NCI-H2196 (cell line): ENCODE results near the gene SLC25A6.
"Not testable (repeated sequence)": the region's sequence is repeated elsewhere in the genome, so short reads cannot be mapped to it uniquely, and the experiment has no call there.

ENCODE experiments used
- DNase-seq: peaks from one replicate; lab custom pipeline; 2025; ENCODE audit not compliant: unreplicated experiment; lab: John Stamatoyannopoulos, UW

Gene SLC25A6

DNA sequence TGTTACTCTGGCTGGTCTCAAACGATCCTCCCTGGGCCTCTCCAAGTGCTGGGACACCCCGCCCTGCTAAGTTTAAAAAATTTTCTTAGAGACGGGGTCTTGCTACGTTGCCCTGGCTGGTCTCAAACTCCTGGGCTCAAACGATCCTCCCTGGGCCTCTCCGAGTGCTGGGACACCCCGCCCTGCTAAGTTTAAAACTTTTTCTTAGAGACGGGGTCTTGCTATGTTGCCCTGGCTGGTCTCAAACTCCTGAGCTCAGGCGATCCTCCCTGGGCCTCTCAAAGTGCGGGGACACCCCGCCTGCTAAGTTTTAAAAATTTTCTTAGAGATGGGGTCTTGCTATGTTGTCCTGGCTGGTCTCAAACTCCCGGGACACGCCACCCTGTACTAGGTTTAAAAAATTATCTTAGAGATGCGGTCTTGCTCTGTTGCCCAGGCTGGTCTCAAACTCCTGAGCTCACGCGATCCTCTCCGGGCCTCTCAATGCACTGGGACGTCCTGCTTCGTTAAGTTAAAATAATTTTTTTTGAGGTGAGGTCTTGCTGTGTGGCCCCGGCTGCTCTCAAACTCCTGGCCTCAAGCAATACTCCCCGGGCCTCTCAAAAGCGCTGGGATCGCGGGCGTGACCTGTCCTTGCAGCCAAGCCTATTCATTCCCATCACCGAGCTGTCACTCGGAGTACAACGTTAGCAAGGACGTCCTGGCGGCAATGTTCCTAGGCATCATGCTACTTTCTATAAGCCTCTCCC is 1.1 kb downstream of the SLC25A6 start:
- DNase-seq: no peak

DNA sequence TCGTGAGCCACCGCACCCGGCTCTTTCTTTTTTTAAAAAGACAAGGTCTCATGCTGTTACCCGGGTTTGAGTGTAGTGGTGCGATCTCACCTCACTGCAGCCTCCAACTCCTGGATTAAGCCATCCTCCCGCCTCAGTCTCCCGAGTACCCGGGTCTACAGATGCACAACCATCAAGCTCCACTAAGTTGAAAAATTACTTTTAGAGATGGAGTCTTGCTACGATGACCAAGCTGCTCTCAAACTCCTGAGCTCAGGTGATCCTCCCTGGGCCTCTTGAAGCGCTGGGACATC is 2.0 kb downstream of the SLC25A6 start:
- DNase-seq: no peak

DNA sequence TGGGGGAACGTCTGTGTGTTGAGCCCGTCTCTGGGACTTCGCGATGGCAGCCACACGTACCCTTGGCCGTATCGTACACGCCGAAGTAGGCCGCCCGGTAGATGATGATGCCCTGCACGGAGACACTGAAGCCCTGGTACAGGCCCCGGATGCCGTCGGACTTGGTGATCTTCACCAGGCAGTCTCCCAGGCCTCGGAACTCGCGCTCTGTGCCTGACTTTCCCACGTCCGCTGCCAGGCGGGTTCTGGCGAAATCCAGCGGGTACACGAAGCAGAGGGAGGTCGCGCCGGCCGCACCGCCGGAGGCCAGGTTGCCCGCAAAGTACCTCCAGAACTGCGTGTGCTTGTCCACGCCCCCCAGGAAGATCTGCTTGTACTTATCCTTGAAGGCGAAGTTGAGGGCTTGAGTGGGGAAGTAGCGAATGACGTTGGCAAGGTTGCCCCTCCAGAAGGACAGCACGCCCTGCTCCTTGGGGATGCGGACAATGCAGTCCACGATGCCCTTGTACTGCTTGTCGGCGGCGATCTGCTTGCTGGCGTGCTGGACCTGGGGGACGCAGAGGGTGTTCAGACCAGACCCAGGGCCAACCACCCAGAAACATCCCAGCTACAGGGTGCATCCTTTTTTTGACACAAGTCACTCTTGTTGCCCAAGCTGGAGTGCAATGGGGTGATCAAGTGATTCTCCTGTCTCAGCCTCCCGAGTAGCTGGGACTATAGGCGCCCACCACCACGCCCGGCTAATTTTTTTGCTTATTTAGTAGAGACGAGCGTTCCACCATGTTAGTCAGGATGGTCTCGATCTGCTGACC is 2.5 kb downstream of the SLC25A6 start:
- no peak for DNase-seq

DNA sequence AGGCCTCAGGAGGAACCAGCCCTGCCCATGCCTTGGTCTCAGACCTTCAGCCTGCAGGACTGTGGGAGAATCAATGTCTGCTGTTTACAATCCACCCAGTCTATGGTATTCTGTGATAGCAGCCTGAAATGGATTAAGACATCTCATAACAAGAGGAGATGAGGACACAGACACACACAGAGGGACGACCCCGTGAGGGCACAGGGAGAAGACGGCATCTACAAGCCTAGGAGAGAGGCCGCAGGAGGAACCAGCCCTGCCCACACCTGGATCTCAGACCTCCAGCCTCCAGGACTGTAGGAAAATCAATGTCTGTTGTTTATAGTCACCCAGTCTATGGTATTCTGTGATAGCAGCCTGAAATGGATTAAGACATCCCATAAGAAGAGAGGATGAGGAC is 3.3 kb downstream of the SLC25A6 start:
- DNase-seq: no peak

DNA sequence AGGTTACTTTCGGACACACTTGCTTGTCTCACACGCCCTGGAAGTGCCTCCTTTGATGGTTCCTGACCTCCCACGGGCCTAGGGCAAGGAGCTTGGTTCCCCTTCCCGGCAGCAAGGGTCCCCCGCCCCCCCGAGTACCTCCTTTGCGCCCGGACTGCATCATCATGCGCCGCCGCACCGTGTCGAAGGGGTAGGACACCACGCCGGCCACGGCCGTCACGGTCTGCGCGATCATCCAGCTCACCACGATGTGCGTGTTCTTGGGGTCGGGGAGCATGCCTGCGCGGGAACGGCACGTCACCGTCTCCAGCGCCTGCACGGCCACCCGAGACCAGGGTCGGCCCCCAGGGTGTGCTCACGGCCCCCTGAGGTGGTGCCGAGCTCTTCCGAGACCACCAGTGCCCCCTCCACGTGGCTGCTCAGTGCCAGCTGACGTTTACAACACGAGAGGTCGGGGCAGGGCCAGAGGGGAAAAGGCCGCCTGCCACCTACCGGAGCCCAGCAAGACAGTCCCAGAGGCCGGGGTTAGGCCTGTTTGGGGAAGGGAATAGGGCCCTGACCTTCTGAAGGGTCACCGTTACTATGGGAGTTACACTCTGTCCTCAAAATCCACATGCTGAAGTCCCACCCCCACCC is 4.7 kb downstream of the SLC25A6 start:
- no peak for DNase-seq

DNA sequence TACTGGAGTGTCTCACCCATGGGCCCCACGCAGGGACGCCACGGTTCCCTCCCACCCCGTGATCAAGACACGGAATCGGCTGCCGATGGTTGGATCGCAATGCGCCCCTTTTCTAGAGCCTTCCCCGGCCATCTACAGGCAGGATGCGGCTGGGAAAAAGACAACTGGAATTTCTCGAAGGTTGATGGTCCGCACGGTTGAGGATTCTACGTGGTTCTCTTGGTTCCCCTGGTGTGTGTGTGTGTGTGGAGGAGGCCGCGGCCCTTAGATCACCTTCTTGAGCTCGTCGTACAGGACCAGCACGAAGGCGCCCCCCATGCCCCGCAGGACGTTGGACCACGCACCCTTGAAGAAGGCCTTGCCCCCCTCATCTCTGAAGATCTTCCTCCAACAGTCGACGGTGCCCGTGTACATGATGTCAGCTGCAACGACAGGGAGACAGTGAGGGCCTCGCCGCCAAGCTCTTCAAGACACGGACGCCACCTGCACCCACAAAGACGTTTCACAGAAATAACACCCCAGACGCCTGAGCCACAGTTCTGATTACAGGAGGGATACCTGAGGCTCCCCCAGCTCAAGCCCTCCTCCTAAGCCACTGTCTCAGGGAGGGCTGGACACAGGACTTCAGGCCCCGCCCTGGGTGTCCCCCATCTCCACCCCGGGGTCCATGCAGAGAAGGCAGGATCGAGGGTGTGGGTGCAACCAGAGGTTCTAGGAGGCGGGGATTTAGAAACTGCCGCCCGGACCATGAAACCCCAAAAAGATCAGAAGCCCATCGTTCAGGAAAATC is 5.4 kb downstream of the SLC25A6 start:
- DNase-seq: no peak

DNA sequence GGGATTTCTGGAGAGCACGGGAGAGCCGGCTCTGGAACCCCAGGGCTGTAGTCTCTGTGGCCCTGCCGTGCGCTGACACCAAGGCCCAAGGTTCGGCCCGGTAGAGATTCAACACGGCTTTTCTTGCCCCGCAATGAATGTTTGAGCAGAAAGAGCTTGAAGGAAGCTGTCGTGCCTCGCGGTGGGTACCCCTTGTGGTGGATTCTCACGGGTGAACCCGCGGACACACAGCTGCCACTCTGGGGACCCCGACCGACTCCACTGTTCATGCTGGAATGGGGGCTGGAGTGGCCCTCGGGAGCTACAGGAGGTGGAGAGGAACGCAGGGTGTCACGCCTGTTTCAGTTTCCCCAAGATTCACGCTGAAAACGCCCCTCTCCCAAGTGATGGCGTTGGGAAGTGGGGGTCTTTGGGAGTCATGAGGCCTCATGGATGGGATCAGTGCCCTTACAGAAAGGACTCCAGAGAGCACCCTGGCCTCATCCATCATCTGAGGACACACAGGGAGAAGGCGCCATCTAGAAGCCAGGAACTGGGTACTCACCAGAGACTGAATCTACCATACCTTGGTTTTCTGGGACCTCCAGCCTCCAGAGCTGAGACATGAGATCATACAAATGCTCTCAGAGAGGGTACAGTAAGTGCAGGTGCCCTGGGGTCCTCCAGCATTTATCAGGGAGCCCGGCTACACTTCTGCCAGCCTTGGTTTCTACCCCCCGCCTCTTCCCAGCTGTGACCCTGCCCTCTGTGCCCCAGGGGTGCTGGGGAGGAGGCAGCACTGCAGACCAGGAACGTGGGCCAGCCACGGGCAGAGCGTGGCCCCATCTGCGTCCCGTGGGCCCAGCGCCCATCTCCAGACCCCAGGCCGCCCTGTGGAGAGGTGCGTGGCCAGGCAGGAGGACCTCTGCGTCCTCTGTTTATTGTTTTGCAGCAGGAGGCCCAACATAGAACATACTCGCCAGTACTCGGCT is 6.4 kb downstream of the SLC25A6 start:
- DNase-seq: no peak

DNA sequence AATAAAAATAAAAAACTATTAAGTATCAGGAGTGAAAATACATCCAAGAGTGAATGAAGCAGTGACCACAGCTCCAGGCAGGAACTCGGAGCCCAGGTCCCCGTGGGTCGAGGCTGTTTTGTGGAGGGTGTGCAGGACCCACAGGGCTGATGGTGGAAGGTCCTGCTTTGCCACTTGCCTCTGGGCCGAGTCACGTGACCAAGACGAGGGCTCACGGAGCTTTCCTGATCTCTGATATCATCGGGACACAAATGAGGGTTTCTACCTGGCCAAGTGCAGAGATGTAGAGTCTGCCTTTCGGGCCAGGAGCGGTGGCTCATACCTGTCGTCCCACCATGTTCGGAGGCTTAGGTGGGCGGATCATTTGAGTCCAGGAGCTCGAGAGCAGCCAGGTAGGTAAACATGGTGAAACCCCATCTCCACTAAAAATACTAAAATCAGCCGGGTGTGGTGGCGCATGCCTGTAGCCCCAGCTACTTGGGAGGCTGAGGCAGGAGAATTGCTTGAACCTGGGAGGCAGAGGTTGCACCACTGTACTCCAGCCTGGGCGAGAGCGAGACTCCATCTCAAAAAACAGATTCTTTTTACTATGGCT is 7.2 kb downstream of the SLC25A6 start:
- no peak for DNase-seq

DNA sequence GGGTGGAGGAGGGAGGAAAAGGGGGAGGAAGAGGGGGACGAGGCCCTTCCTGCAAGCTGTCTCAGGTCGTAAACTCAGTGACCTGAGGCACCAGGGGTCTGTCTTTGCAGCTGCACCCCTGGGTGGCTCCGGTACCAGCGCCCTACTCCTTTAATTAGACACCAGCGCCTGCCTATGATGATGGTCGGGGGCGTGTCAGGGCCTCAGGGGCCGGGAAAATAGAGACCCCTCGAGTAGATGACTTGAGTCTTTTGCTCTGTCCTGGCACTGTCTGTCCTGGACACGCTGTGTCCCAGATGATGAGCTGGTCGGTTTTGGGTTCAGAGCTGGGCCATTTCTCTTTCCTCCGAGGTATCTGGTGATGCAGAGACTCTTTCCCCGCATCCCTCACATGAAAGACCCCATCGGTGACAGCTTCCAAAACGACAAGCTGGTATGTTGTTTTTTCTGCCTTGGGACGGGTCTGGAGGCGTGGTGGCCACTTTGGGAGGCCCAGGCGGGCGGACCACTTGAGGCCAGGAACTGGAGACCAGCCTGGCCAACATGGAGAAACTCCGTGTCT is 11.2 kb downstream of the SLC25A6 start:
- no peak for DNase-seq

DNA sequence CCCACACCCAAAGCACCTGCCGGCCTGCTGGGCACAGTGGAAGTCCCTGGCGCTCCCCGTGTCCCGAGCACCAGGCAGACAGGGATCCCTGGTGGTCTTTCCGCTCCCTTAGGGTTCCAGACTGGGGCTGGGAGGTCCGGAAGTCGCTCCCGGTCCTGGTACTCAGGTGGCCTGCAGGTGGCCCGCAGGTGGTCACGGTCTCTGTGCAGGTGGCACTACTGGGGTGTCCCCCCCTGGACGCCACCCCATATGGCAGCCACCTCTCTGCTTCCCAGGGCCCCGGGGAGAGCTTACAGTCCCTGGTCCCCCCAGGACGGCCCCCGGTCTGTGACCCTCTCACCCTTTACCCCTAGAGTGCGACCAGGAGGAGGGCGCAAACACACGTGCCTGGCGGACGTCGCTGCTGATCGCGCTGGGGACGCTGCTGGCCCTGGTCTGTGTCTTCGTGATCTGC is 13.6 kb downstream of the SLC25A6 start:
- DNase-seq: no peak

DNA sequence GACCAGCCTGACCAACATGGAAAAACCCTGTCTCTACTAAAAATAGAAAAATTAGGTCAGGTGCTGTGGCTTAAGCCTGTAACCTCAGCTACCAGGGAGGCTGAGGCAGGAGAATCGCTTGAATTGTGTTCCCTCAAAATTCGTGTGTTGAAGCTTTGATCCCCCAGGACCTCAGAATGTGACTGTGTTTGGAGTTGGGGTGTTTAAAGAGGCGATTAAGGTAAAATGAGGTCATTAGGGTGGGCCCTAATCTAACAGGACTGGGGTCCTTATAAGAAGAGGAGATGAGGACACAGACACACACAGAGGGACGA is 23.6 kb downstream of the SLC25A6 start:
- DNase-seq: no peak

DNA sequence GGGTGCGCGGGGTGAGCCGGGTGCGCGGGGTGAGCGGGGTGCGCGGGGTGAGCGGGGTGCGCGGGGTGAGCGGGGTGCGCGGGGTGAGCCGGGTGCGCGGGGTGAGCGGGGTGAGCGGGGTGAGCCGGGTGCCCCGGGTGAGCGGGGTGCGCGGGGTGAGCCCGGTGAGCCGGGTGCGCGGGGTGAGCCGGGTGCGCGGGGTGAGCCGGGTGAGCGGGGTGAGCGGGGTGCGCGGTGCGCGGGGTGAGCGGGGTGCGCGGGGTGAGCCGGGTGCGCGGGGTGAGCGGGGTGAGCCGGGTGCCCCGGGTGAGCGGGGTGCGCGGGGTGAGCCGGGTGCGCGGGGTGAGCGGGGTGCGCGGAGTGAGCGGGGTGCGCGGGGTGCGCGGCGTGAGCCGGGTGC is 25.6 kb downstream of the SLC25A6 start:
- not testable (repeated sequence) for DNase-seq

DNA sequence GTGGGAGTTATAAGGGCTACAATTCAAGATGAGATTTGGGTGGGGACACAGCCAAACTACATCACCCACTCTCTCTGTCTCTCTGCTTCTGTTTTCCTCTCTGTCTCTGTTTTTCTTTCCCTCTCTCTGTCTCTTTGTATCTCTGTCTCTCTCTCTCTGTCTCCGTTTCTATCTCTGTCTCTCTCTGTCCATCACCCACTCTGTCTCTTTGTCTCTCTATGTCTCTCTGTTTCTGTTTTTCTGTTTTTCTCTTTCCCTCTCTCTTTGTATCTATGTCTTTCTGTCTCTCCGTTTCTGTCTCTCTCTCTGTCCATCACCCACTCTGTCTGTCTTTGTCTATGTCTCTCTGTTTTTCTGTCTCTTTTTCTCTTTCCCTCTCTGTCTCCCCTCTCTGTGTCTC is 30.0 kb downstream of the SLC25A6 start:
- no peak for DNase-seq

DNA sequence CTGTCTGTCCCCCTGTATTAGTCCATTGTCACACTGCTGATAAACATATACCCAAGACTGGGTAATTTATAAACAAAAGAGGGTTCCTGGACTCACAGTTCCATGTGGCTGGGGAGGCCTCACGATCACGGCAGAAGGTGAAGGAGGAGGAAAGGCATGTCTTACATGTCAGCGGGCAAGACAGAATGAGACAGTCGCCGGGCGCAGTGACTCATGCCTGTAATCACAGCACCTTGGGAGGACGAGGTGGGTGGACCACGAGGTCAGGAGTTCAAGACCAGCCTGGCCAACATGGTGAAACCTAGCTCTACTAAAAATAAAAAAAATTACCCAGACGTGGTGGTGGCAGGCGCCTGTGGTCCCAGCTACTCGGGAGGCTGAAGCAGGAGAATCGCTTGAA is 30.6 kb downstream of the SLC25A6 start:
- DNase-seq: no peak

DNA sequence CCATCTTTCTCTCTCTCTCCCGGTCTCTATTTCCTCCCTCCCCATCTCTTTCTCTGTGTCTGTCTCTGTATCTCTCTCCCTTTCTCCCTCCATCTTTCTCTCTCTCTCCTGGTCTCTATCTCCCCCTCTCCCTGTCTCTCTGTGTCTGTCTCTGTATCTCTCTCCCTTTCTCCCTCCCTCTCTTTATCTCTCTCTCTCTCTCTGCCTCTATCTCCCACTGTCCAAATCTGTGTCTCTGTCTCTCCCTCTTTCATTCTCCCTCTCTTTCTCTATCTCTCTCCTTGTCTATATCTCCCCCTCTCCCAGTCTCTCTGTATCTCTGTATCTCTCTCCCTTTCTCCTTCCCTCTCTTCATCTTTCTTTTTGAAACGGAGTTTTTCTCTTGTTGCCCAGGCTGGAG is 31.7 kb downstream of the SLC25A6 start:
- DNase-seq: no peak

DNA sequence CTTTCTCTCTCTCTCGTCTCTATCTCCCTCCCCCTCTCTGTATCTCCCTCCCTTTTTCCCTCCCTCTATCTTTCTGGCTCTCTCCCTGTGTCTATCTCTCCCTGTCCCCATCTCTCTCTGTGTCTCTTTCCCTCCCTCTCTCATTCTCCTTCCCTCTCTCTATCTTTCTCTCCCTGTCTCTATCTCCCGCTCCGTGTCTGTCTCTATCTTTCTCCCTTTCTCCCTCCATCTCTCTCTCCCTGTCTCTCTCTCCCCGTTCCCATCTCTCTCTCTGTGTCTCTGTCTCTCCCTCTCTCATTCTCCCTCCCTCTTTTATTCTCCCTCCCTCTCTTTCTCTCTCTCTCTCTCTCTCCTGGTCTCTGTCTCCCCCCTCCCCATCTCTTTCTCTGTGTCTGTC is 32.4 kb downstream of the SLC25A6 start:
- DNase-seq: no peak

DNA sequence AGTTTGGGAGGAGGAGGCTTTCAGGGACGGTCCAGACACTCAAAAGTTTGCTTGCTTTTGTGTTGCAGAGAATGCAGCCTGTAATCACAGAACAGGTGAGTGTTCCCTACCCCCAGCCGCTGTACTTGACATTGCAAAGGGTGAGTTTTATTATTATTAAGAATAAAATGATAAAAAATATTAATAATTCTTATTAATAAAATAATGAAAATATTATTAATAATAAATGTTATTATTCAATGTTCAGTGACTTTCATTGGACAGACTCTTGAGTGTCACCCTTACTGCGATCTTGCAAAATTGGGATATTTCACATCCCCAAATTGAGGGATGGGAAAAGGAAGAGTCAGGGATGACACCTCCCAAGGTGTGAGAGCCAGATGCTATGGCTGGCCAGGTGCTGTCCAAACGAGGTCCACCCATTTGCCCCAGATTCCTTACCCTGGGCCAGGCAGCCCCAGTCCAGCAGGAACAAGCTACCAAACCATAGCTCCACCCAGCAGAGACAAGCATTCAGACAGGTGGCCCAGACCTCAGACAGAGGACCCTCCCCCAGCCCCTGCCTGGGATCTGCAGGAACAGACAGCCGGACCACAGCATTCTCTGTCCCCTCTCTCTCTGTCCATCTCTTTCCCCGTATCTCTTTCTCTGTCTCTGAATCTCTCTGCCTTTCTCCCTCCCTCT is 33.0 kb downstream of the SLC25A6 start:
- no peak for DNase-seq

DNA sequence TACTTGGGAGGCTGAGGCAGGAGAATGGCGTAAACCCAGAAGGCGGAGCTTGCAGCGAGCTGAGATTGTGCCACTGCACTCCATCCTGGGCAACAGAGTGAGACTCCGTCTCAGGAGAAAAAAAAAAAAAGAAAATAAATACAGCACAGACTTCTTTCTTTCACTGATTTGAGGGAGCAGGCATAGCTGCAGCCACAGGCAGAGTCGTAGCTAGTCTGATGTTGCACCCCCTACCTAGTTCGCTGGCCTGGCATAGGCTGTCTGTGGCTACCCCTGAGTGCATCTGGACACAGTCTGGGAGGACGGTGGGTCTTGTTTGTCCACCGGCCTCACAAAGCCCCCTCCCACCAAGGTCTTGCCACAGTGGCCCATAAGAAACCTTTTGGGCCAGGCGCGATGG is 33.9 kb downstream of the SLC25A6 start:
- DNase-seq: no peak
